GM23338 (cell line): Measurements from ENCODE around the gene TTC16. TPM values are rescaled to one million over a fixed set of nuclear protein-coding genes. Genes with fewer than 3 reads are reported as not detected.

Experiments
- ATAC-seq: fragments of 200-7000 bp; cut with Tn5 transposase; 3 replicates; pipeline ENCODE4 v1.9.1; 2020
- DNase-seq: peaks from one replicate; pipeline ENCODE4 v3.0.0-alpha.2; 2015; ENCODE audit warnings: low spot score
- H2AFZ ChIP-seq: fragments of 200-600 bp; sonication (generic); 2 replicates; pipeline ENCODE4 v1.8.0; 2016; ENCODE audit warnings: antibody characterized with exemption, mild to moderate bottlenecking, moderate library complexity
- H3F3A ChIP-seq: fragments of 200-600 bp; sonication (generic); replicated peaks from 2 replicates; pipeline ENCODE4 v1.8.0; 2017; ENCODE audit warnings: antibody characterized with exemption, mixed run types, low read depth
- H3K27ac ChIP-seq: fragments of 200-600 bp; sonication (generic); 2 replicates; pipeline ENCODE4 v1.6.1; 2016; ENCODE audit warnings: low read depth
- H3K27me3 ChIP-seq: fragments of 200-600 bp; sonication (generic); 2 replicates; pipeline ENCODE4 v1.8.0; 2016; ENCODE audit warnings: mild to moderate bottlenecking, mixed run types, moderate library complexity; ENCODE audit not compliant: insufficient read depth
- H3K36me3 ChIP-seq: fragments of 200-600 bp; sonication (generic); 2 replicates; pipeline ENCODE4 v1.8.0; 2016; ENCODE audit warnings: mild to moderate bottlenecking; ENCODE audit not compliant: insufficient read depth
- H3K4me1 ChIP-seq: fragments of 200-600 bp; sonication (generic); 2 replicates; pipeline ENCODE4 v1.8.0; 2016; ENCODE audit warnings: mild to moderate bottlenecking, moderate library complexity; ENCODE audit not compliant: insufficient read depth
- H3K4me2 ChIP-seq: fragments of 200-600 bp; sonication (generic); 2 replicates; pipeline ENCODE4 v1.7.1; 2017; ENCODE audit warnings: mixed run types
- H3K4me3 ChIP-seq: fragments of 200-600 bp; sonication (generic); 2 replicates; pipeline ENCODE4 v1.6.1; 2016; ENCODE audit warnings: mixed run types
- H3K79me2 ChIP-seq: fragments of 200-600 bp; sonication (generic); replicated peaks from 2 replicates; pipeline ENCODE4 v1.8.0; 2017; ENCODE audit warnings: mild to moderate bottlenecking; ENCODE audit not compliant: insufficient read depth
- H3K9me2 ChIP-seq: fragments of 200-600 bp; sonication (generic); 2 replicates; pipeline ENCODE4 v1.8.0; 2017; ENCODE audit not compliant: insufficient read depth
- H4K20me1 ChIP-seq: fragments of 200-600 bp; sonication (generic); replicated peaks from 2 replicates; pipeline ENCODE4 v1.8.0; 2017; ENCODE audit warnings: mild to moderate bottlenecking; ENCODE audit not compliant: insufficient read depth
- H3K27ac Mint-ChIP-seq: 2 replicates; pipeline ENCODE4 v1.8.0; 2020; ENCODE audit warnings: inconsistent platforms, mild to moderate bottlenecking, moderate library complexity, mixed read lengths
- H3K27me3 Mint-ChIP-seq: 3 replicates; pipeline ENCODE4 v1.8.0; 2022; ENCODE audit warnings: low read depth, mild to moderate bottlenecking, moderate library complexity, mixed read lengths, inconsistent platforms; ENCODE audit not compliant: insufficient read depth, poor library complexity
- H3K36me3 Mint-ChIP-seq: 3 replicates; pipeline ENCODE4 v1.8.0; 2021; ENCODE audit warnings: low read depth, mild to moderate bottlenecking, inconsistent platforms, moderate library complexity, mixed read lengths
- H3K4me1 Mint-ChIP-seq: 3 replicates; pipeline ENCODE4 v1.8.0; 2020; ENCODE audit warnings: mild to moderate bottlenecking, inconsistent platforms, mixed read lengths
- H3K4me3 Mint-ChIP-seq: 3 replicates; pipeline ENCODE4 v1.8.0; 2021; ENCODE audit warnings: moderate library complexity, mild to moderate bottlenecking, inconsistent platforms, mixed read lengths
- H3K9me3 Mint-ChIP-seq: 3 replicates; pipeline ENCODE4 v1.8.0; 2020; ENCODE audit warnings: moderate library complexity, mild to moderate bottlenecking, inconsistent platforms, mixed read lengths
- CTCF ChIP-seq, 2 experiments: fragments of 200-600 bp in 1 of 2; sonication (generic) in 1 of 2; conservative IDR thresholded peaks; 2 replicates each; pipeline versions ENCODE4 v1.5.1 to v1.6.1; 2016 to 2017; ENCODE audit warnings: antibody characterized with exemption in 2 of 2, low read depth in 2 of 2, mild to moderate bottlenecking in 2 of 2, moderate library complexity in 1 of 2
- EZH2 ChIP-seq: fragments of 200-600 bp; sonication (generic); IDR thresholded peaks from one replicate; pipeline ENCODE4 v1.8.0; 2017; ENCODE audit warnings: antibody characterized with exemption, mild to moderate bottlenecking, low read depth; ENCODE audit not compliant: unreplicated experiment
- NANOG ChIP-seq: IDR thresholded peaks from 2 replicates; pipeline ENCODE4 v1.6.1; 2016; ENCODE audit warnings: antibody characterized with exemption, borderline replicate concordance
- POLR2AphosphoS5 ChIP-seq: IDR thresholded peaks from 2 replicates; pipeline ENCODE4 v1.6.1; 2016; ENCODE audit warnings: antibody characterized with exemption, low read depth
- STAT1 ChIP-seq: IDR thresholded peaks from one replicate; pipeline ENCODE4 v1.6.1; 2016; ENCODE audit warnings: antibody characterized with exemption; ENCODE audit not compliant: unreplicated experiment
- ZNF114 ChIP-seq: fragments of 250-450 bp; sonication (Bioruptor Pico); IDR thresholded peaks from 2 replicates; pipeline ENCODE4 v1.5.0; 2020; ENCODE audit warnings: mild to moderate bottlenecking, moderate library complexity
- ZNF331 ChIP-seq: fragments of 250-450 bp; sonication (Bioruptor Pico); IDR thresholded peaks from 2 replicates; pipeline ENCODE4 v1.5.0; 2020; ENCODE audit warnings: low read depth, mild to moderate bottlenecking, moderate library complexity
- ZNF462 ChIP-seq: fragments of 250-450 bp; sonication (Bioruptor Pico); IDR thresholded peaks from 2 replicates; pipeline ENCODE4 v1.5.0; 2020; ENCODE audit warnings: mild to moderate bottlenecking, moderate library complexity
- polyA plus RNA-seq: library from polyadenylated mRNA; unstranded; fragments of >200 nt; fragmentation: Nextera tagmentation; extraction: Ambion mirVana; gene quantifications from 2 replicates; pipeline ENCODE4 v1.2.1, GENCODE V29; 2016
- total RNA-seq: library from RNA; depleted of rRNA; stranded (reverse); fragments of >200 nt; shearing (Covaris generic); gene quantifications from 2 replicates; pipeline ENCODE4 v1.2.3, GENCODE V29; 2014
- TF ChIP-seq, protein P1 (sequence below): IDR thresholded peaks from 2 replicates; pipeline ENCODE4 v1.6.1; 2016; ENCODE audit warnings: antibody characterized with exemption

TTC16 gene
- total and polyA plus RNA-seq, 2 experiments from 2014 or later = not detected

GRCh38 chr9:127697575-127697974 lies 18.3 kb upstream of the TTC16 start (continued):
- no peak for TF ChIP-seq CTCF (conservative IDR thresholded peaks at IDR 0.05; ENCODE audit: low read depth in 2 of 2)
- TF ChIP-seq, protein P1, sequence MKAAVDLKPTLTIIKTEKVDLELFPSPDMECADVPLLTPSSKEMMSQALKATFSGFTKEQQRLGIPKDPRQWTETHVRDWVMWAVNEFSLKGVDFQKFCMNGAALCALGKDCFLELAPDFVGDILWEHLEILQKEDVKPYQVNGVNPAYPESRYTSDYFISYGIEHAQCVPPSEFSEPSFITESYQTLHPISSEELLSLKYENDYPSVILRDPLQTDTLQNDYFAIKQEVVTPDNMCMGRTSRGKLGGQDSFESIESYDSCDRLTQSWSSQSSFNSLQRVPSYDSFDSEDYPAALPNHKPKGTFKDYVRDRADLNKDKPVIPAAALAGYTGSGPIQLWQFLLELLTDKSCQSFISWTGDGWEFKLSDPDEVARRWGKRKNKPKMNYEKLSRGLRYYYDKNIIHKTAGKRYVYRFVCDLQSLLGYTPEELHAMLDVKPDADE = no peak
- TF ChIP-seq ZNF114 = no peak
- TF ChIP-seq NANOG = no peak
- no peak for TF ChIP-seq STAT1
- no peak for TF ChIP-seq EZH2

- Histone ChIP-seq H3F3A (no peaks in the 10 kb centered on the region; the same call in 1 of the 2 replicates), H4K20me1 (no peaks in the 10 kb centered on the region), H3K4me2 (no peak overlapping the region), H3K4me1 (no peaks in the 10 kb centered on the region), H3K27me3 (no peaks in the 10 kb centered on the region), H3K79me2 (no peaks in the 10 kb centered on the region), H3K27ac (no peak overlapping the region), H3K9me2 (no peaks in the 10 kb centered on the region), H3K4me3 (no peak overlapping the region), H2AFZ (no peak overlapping the region), H3K36me3 (no peaks in the 10 kb centered on the region)
- H3K4me1 Mint-ChIP-seq = peaks cover 2% of the 10 kb centered on the region; the same call in 2 of the 3 replicates
- DNase-seq (no peak), ATAC-seq (no peak)
- no peak overlapping the region for H3K27ac Mint-ChIP-seq
- H3K4me3 Mint-ChIP-seq = peak overlapping the region; percentile 52; the same call in 2 of the 3 replicates
- H3K9me3 Mint-ChIP-seq = no peaks in the 10 kb centered on the region; the same call in 1 of the 3 replicates
- H3K36me3 Mint-ChIP-seq = no peaks in the 10 kb centered on the region
- no peak for TF ChIP-seq EZH2
- TF ChIP-seq, protein P1 = no peak
- TF ChIP-seq ZNF331 = no peak
- TF ChIP-seq POLR2AphosphoS5 = no peak
- TF ChIP-seq ZNF462 (CRISPR knock-in tag) = no peak
- TF ChIP-seq CTCF (conservative IDR thresholded peaks at IDR 0.05; ENCODE audit: low read depth in 2 of 2) = no peak
- no peak for TF ChIP-seq NANOG
- H3K27me3 Mint-ChIP-seq = peaks cover 6% of the 10 kb centered on the region
These were observed 17.5 kb upstream of the TTC16 start for GRCh38 chr9:127698386-127698785.
